Keratinocyte (primary cell): ENCODE data around the gene RANBP2. TPM values are rescaled to one million over a fixed set of nuclear protein-coding genes. Genes with fewer than 3 reads are reported as not detected.

Experiments used
- DNase-seq: peaks from one replicate; pipeline ENCODE4 v3.0.0-alpha.2; 2011; ENCODE audit warnings: low read depth, missing footprints, low spot score
- FAIRE-seq: peaks from 2 replicates; lab custom pipeline; 2011; peaks lifted over from hg19 to GRCh38; lab: Jason Lieb, UNC
- H2AFZ ChIP-seq: 2 replicates; pipeline ENCODE4 v1.6.0; 2012; ENCODE audit warnings: low read length, control low read depth, inconsistent platforms; ENCODE audit not compliant: control insufficient read depth
- H3K27ac ChIP-seq: 2 replicates; pipeline ENCODE4 v1.5.1; 2011; ENCODE audit warnings: low read length; ENCODE audit not compliant: control insufficient read depth, insufficient read depth
- H3K27me3 ChIP-seq: 3 replicates; pipeline ENCODE4 v1.6.0; 2011; ENCODE audit warnings: low read length; ENCODE audit not compliant: control insufficient read depth, insufficient read depth; ENCODE audit errors: extremely low read depth
- H3K36me3 ChIP-seq, 2 experiments: 2 replicates in 1 of 2; 3 replicates in 1 of 2; pipeline ENCODE4 v1.5.1; 2011; ENCODE audit warnings: low read length in 2 of 2, mild to moderate bottlenecking in 1 of 2; ENCODE audit not compliant: control insufficient read depth in 2 of 2, insufficient read depth in 2 of 2; ENCODE audit errors: extremely low read depth in 1 of 2
- H3K4me1 ChIP-seq: 3 replicates; pipeline ENCODE4 v1.5.1; 2011; ENCODE audit warnings: low read length; ENCODE audit not compliant: control insufficient read depth, insufficient read depth; ENCODE audit errors: extremely low read depth
- H3K4me2 ChIP-seq: 3 replicates; pipeline ENCODE4 v1.6.0; 2011; ENCODE audit warnings: low read depth, low read length; ENCODE audit not compliant: control insufficient read depth, insufficient read depth; ENCODE audit errors: extremely low read depth
- H3K4me3 ChIP-seq, 3 experiments: fragments of 200-600 bp in 1 of 3; sonication (generic) in 1 of 3; 2 replicates in 2 of 3; 3 replicates in 1 of 3; pipeline ENCODE4 v1.5.1; 2011 to 2016; ENCODE audit warnings: low read length in 3 of 3, mild to moderate bottlenecking in 3 of 3, control low read depth in 2 of 3, inconsistent platforms in 1 of 3, low read depth in 1 of 3, mixed read lengths in 1 of 3, mixed run types in 1 of 3, moderate library complexity in 1 of 3; ENCODE audit not compliant: control insufficient read depth in 2 of 3, insufficient read depth in 2 of 3; ENCODE audit errors: extremely low read depth in 1 of 3
- H3K79me2 ChIP-seq: 2 replicates; pipeline ENCODE4 v1.6.0; 2012; ENCODE audit warnings: low read length; ENCODE audit not compliant: control insufficient read depth, insufficient read depth
- H3K9ac ChIP-seq: 3 replicates; pipeline ENCODE4 v1.6.0; 2011; ENCODE audit warnings: low read length; ENCODE audit not compliant: control insufficient read depth, insufficient read depth; ENCODE audit errors: extremely low read depth
- H3K9me1 ChIP-seq: 3 replicates; pipeline ENCODE4 v1.6.0; 2011; ENCODE audit warnings: low read length; ENCODE audit not compliant: control insufficient read depth, insufficient read depth; ENCODE audit errors: extremely low read depth
- H3K9me3 ChIP-seq: 2 replicates; pipeline ENCODE4 v1.5.1; 2012; ENCODE audit warnings: low read depth, low read length; ENCODE audit not compliant: control insufficient read depth
- H4K20me1 ChIP-seq: 3 replicates; pipeline ENCODE4 v1.6.0; 2011; ENCODE audit warnings: low read length; ENCODE audit not compliant: control insufficient read depth, insufficient read depth; ENCODE audit errors: extremely low read depth
- EZH2 ChIP-seq: IDR thresholded peaks from one replicate; pipeline ENCODE4 v1.6.1; 2012; ENCODE audit warnings: inconsistent platforms, mild to moderate bottlenecking, low read length, moderate library complexity
- dilution Hi-C: fragments of 300-500 bp; cut with MboI; formaldehyde crosslinking; loops from one replicate; pipeline ENCODE4 v1.7.0; 2020; ENCODE audit warnings: low sequenced_read_pairs; ENCODE audit not compliant: extremely low pct_ligation_motif_present
- polyA plus RNA-seq, 5 experiments: library from polyadenylated mRNA; depleted of rRNA in 3 of 5; stranded (reverse) in 3 of 5; stranded (forward) in 1 of 5; unstranded in 1 of 5; fragments of >200 nt; gene quantifications; 1 replicate in 1 of 5; 2 replicates in 3 of 5; 3 replicates in 1 of 5; pipeline versions ENCODE4 v1.2.1 to v1.2.3, GENCODE V29; 2011 to 2012; ENCODE audit warnings: missing spikeins in 2 of 5, low read depth in 1 of 5, low replicate concordance in 1 of 5
- TF ChIP-seq, protein P1 (sequence below), 3 experiments: IDR thresholded peaks in 1 of 3; conservative IDR thresholded peaks in 1 of 3; optimal IDR thresholded peaks in 1 of 3; 2 replicates in 2 of 3; 3 replicates in 1 of 3; pipeline versions ENCODE3 to v1.5.1; 2011; ENCODE audit warnings: low read length in 3 of 3, mild to moderate bottlenecking in 3 of 3, moderate library complexity in 2 of 3, control low read depth in 1 of 3, inconsistent platforms in 1 of 3; ENCODE audit not compliant: insufficient read depth in 2 of 3; ENCODE audit errors: extremely low read depth in 1 of 3

The RANBP2 gene
- polyA plus RNA-seq, 1 donor (not counting 4 experiments of a cell fraction or from before 2014, with no cell fraction given): 27.4 TPM

DNA sequence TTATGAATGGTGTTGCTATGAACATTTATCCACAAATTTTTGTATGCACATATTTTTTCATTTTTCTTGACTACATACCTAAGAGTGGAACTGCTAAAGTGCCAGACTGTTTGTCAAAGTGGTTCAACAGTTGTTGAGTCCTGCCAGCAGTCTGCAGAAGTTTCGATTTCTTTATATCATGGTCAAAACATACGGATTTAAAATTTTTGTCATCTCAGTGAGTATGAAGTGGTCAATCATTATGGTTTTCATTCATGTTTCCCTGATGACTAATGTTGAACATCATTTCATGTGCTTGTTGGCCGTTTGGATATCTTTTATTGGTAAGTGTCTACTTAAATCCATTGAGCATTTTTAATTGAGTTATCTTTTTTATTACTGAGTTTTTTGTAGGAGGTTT lies 106.5 kb downstream of the RANBP2 start:
- no peak overlapping the region for H3K27ac ChIP-seq
- TF ChIP-seq, protein P1, sequence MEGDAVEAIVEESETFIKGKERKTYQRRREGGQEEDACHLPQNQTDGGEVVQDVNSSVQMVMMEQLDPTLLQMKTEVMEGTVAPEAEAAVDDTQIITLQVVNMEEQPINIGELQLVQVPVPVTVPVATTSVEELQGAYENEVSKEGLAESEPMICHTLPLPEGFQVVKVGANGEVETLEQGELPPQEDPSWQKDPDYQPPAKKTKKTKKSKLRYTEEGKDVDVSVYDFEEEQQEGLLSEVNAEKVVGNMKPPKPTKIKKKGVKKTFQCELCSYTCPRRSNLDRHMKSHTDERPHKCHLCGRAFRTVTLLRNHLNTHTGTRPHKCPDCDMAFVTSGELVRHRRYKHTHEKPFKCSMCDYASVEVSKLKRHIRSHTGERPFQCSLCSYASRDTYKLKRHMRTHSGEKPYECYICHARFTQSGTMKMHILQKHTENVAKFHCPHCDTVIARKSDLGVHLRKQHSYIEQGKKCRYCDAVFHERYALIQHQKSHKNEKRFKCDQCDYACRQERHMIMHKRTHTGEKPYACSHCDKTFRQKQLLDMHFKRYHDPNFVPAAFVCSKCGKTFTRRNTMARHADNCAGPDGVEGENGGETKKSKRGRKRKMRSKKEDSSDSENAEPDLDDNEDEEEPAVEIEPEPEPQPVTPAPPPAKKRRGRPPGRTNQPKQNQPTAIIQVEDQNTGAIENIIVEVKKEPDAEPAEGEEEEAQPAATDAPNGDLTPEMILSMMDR (optimal IDR thresholded peaks at IDR 0.05 in 1 of 3, IDR thresholded peaks at IDR 0.05 in 1 of 3, conservative IDR thresholded peaks at IDR 0.05 in 1 of 3; ENCODE audit: extremely low read depth in 1 of 3, insufficient read depth in 2 of 3, low read length in 3 of 3): no peak
- no peak for TF ChIP-seq EZH2
- FAIRE-seq (no peak), DNase-seq (no peak)
- no peaks in the 10 kb centered on the region for H3K79me2 ChIP-seq
- H3K9me1 ChIP-seq: no peaks in the 10 kb centered on the region
- H3K9me3 ChIP-seq: no peaks in the 10 kb centered on the region
- H4K20me1 ChIP-seq: no peaks in the 10 kb centered on the region
- no peaks in the 10 kb centered on the region for H3K27me3 ChIP-seq
- H3K9ac ChIP-seq: no peak overlapping the region
- H2AFZ ChIP-seq: no peak overlapping the region
- no peak overlapping the region for H3K4me3 ChIP-seq
- dilution Hi-C loops: no loop called here
- H3K36me3 ChIP-seq: no peaks in the 10 kb centered on the region
- H3K4me2 ChIP-seq: no peak overlapping the region
- H3K4me1 ChIP-seq: no peaks in the 10 kb centered on the region

DNA sequence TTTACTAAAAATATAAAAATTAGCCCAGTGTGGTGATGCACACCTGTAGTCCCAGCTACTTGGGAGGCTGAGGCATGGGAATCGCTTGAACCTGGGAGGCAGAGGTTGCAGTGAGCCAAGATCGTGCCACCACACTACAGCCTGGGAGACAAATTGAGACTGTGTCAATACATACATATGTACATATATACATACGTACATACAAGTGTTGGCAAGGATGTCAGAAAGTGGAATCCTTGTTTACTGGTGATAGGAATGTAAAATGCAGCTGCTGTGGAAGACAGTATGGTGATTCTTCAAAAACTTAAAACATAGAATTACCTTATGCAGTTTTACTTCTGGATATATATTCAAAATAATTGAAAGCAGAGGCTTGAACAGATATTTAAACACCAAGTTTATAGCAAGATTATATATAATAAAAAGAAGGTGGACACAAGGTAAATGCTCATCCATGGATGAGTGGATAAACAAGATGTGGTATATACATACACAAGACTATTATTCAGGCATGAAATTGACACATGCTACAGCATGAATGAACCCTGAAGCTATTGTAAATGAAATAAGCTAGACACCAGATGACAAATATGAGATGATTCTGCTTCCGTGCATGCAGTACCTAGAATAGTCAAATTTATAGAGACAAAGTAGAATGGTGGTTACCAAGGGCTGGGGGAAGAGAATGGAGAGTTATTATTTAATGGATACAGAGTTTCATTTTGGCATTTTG lies 110.5 kb downstream of the RANBP2 start:
- Histone ChIP-seq H2AFZ (no peak overlapping the region), H4K20me1 (no peaks in the 10 kb centered on the region), H3K36me3 (no peaks in the 10 kb centered on the region), H3K4me3 (no peak overlapping the region), H3K9me3 (no peaks in the 10 kb centered on the region), H3K9me1 (no peaks in the 10 kb centered on the region), H3K4me1 (no peaks in the 10 kb centered on the region), H3K27me3 (no peaks in the 10 kb centered on the region), H3K9ac (no peak overlapping the region), H3K79me2 (no peaks in the 10 kb centered on the region), H3K4me2 (no peak overlapping the region), H3K27ac (no peak overlapping the region)
- DNase-seq (no peak), FAIRE-seq (no peak)
- TF ChIP-seq, protein P1 (optimal IDR thresholded peaks at IDR 0.05 in 1 of 3, IDR thresholded peaks at IDR 0.05 in 1 of 3, conservative IDR thresholded peaks at IDR 0.05 in 1 of 3; ENCODE audit: extremely low read depth in 1 of 3, insufficient read depth in 2 of 3, low read length in 3 of 3): no peak
- TF ChIP-seq EZH2: no peak
- dilution Hi-C loops: no loop called here
